NCI-H1092 treated with DMSO at 0.1 percent for 48 hours (cell line): ENCODE data around the gene BOLA1.
"Not testable (repeated sequence)": the region's sequence is repeated elsewhere in the genome, so short reads cannot be mapped to it uniquely, and the experiment has no call there.

Experiments
- DNase-seq: peaks from one replicate; lab custom pipeline; 2025; lab: John Stamatoyannopoulos, UW

The BOLA1 gene

DNA sequence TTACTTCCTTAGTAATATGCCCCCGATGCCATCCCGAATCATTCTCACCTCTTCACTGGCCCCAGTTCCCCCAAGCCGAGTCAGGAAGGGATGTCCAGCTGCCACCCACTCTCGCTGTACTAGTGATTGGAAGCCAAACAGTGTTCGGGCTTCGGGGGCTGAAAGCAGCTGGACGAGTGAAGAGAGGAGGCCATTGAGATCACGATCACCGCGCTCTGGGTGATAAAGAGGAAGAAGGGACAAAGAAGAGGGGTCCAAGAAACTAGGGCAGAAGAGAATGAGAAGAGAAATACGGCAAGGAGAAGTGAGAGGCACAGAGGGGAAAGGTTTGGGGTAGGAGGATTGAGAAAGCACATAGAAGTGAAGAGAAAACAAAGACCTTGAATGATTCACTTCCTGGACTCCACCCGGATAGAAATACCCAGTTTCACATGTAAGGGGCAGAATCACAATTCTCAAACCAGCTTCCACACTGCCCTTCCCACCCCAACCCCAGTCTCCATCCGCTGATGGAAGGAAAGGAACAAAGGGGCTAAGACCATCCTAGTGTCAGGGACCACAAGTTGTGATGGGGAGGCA is 31.9 kb downstream of the BOLA1 start:
- no peak for DNase-seq

DNA sequence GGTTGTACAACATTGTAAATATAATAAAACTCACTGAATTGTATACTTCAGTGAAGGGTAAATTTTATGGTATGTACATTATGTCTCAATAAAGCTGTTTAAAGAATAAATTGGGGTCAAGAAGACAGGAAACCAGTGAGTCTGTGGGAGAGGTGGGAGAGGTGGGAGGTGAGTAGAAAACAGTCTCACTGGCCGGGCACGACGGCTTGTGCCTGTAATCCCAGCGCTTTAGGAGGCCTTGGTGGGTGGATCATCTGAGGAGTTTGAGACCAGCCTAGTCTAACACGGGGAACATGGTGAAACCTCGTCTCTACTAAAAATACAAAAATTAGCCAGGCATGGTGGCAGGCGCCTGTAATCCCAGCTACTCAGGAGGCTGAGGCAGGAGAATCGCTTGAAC is 33.1 kb downstream of the BOLA1 start:
- DNase-seq = no peak

DNA sequence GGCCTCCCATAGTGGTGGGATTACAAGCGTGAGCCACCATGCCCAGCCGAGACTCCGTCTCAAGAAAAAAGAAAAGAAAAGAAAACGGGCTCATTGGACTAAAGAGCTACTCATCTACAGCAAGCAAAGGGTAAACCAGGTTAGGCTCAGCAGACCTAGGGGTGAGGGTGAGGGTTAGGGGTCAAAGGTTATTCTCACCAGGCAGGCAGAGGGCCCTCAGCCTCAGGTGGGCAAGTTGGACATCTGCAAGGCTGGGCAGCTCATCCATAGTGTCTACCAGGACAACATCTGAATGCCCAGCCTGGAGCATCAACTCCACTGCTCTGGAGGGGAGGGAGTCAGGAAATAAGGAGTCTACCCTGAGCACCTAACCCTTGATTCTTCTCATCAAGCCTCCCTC is 33.8 kb downstream of the BOLA1 start:
- no peak for DNase-seq

DNA sequence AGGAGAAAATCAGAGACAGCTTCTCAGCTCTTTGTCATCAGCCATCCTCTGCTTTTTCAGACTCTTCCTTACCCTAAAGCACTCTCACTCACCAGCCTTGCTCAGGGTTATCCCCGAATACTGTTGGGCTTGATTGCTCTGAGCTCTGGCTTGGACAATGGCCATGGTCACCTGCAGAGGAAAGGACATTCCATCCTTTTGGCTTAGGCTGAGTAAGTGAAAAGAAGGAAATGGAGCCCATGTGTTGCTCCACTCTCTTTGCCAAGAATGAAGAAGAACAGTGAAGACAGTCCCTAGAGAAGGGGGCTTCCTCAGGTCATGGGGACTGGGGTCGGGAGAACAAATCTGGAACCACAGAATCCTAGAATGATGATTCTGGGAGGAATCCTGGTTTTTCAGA is 35.0 kb downstream of the BOLA1 start:
- DNase-seq = no peak

DNA sequence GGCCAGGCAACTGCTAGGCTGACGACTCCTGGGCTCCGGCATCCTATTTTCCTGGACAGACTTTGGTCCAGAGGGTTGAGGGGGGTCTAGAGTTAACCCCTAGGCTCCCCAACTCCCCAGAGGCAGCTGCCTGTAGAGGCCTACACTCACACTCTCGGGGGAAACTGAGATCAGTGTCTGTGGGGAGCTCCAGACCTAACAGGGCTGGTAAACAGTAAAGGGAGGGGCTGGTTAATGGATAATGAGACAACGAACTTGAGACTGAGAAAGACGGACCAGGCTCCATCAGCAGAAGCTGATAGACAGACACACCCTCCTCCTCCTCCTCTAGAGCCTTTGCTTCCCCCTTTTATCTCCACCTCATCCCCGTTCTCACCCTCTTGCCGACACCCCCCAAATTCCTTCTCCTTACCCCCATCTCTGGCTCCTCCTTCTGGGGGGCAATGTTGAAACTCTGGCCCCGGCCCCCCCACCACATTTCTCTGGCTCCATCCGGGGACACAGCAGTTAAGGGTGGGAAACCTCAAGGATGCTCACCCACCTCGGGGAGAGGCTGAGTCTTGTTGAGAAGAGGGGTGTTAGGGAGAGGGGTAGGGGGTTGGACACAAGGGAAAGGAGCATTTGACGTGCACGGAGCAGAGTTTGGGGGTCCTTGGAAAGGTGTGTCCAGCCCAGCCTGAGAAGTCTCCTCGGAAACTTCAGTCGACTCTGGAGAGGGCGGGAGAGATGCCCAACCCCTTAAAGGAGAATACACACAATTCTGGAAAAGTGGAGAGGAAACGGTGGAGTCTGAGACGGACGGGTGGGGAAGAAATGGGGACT is 37.0 kb downstream of the BOLA1 start, which contains the start of gene MTMR11:
Gene MTMR11 (minus strand): TSS at position 710 of the 822 bp plus-strand sequence. CDS start 232 bp downstream, at position 478.
- DNase-seq = no peak

DNA sequence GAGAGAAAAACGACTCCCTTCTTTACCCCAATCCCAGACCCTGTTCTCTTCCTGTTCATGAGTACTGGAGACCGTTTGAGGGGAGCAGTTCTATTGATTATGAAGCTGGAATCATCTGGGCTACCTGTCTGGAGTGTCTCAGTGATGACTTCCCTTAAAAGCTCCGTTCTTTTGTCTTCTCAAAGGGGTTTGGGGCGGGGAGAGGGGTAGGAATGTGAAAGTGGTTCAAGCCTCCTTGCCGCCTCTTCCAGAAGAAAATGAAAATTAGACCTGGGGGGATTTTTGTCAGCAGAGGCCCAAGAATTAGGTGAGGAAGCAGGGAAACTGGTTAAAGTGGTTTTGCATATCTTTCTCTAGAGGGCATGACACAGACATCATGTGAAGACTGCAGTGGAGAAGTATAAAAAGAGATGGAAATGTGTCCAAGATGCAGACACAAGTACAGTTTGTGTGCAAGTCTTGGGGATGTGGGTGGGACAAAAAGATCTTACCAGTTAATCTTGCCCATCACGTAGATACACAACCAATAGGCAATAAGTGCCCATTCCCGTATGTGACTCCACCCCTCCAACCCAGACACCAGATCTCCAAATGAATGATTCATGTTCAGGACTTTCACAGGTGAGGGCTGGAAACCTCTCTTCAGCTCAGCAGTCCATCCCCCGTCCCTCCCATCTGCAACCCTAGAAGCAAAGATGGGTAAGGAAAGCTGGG is 37.8 kb downstream of the BOLA1 start:
- DNase-seq = no peak

DNA sequence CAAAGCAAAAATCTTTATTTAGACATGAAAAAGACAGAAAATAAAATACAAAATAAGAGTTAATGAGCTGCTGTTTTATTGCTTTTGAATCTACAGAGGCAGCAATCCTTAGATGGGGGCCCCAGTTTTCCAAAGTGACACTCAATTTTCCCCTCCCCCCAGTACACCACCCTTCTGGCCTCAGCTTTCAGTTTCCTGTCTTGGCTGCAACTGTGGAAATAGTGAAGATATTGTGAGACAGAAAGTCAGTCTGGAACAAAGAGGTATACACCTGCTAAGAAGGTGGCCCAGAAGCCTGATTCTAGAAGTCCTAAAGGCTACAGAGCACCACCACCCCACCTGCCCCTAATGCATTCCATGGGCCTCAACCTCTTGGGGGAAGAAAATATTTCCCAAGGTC is 38.4 kb downstream of the BOLA1 start:
- DNase-seq = no peak

DNA sequence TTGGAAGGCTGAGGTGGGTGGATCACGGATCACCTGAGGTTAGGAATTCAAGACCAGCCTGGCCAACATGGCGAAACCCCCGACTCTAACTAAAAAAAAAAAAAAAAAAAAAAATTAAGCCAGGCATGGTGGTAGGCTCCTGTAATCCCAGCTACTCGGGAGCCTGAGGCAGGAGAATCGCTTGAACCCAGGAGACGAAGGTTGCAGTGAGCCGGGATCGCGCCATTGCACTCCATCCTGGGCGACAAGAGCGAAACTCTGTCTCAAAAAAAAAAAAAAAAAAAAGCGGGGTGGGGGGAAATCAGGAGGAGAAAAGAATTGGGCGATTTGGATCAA is 39.3 kb downstream of the BOLA1 start:
- not testable (repeated sequence) for DNase-seq

DNA sequence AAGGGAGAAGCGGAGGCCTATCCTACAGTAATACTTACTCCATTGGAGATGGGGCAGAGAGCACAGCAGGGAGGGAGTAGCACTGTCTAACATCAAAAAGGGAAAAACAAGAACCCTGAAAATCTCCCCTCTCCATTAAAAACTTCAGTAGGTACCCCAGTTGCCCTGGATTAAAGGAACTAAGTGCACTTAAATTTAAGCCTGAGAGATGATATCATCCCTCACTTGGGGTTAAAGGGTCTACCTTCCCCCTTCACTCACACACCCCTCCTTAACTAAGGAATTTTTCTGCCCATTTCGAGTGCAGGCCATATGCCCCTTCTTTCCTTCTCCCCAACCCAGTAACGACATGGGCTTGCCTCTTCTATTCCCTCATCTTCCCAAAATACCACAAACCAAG is 41.1 kb downstream of the BOLA1 start:
- DNase-seq = no peak

DNA sequence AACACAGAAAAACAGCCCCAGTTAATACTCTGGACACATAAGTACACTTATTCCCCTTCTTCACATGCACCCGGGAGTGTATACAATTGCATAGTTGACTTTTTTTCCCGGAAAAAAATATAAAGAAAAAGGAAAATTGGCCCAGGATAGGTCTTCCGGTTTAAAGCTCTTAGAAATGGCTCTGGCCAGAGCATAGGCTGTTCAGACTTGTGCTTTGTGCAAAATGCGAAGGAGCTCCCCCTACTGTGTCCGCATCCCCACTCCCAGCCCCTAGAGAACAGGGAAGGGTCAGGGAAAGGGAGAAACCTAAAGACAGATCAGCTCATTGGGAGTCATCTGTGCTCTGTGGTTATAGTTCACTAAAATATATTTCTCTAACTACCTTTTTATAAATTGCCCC is 42.8 kb downstream of the BOLA1 start:
- DNase-seq = no peak

DNA sequence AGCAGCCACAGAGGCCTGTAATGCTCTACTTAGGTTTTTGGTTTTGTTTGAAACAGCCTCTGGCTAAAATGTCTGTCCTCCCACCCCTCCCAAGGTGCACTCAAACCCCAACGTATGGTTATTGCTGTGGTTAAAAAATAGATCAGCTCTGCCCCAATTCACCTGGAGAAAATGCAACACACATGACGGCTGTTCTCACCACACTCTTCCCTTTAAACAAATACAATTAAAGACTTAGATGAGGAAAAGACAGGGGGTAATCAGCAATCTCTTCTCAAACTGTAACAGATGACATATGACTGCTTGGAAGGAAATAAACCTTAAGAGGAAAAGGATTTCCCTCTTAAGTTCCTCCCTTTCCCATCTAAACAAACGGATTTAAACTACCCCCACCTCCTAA is 43.5 kb downstream of the BOLA1 start:
- no peak for DNase-seq

DNA sequence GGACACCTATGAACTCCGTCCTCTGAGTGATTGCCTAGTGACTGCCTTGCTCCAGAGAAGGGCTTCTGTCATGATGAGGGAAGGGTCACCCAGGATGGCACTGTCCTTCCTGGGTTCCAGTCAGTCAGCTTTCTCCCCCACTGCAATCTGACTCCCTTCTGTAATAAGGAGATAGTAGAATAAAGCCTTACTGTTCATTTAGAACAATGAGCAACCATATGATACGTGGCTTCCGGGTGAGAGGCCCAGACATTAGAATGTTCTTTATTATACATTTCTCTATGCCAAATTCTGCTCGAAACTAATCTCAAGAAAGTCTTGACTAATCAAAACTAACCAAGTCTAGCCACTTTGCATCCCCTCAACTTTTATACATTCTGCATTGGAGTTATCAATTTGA is 45.8 kb downstream of the BOLA1 start:
- no peak for DNase-seq

DNA sequence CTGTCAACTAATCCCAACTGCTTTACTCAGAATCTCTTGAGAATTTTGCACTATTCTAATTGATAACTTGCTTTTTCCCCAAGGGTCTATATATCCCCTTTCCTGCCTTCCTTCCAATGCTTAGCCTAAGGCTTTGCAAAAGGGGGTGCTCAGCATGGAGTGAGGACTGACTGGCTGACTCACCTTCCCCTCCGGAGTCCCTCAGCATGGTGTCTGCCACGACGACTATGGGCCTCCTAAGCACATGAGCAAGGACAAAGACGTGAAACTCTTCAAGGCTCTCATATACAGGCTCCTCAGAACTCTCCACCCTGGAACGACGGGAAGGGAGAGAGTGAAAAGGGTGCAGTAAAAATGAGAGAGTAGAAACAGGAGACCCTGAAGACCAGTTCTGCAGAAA is 50.5 kb downstream of the BOLA1 start:
- no peak for DNase-seq
